ACC112 (cell line): ENCODE data around the gene TRMT2B.
"Not testable (repeated sequence)": the region's sequence is repeated elsewhere in the genome, so short reads cannot be mapped to it uniquely, and the experiment has no call there.

ENCODE experiments used
- H2AFZ ChIP-seq: fragments of 200-600 bp; sonication (generic); one replicate; pipeline ENCODE4 v1.6.0; 2017; ENCODE audit warnings: antibody characterized with exemption, low read length; ENCODE audit not compliant: unreplicated experiment
- H3K27ac ChIP-seq: fragments of 200-600 bp; sonication (generic); 2 replicates; pipeline ENCODE4 v1.5.1; 2014; ENCODE audit warnings: low read depth, mild to moderate bottlenecking, antibody characterized with exemption, low read length, moderate library complexity
- H3K27me3 ChIP-seq: fragments of 200-600 bp; sonication (generic); 2 replicates; pipeline ENCODE4 v1.6.1; 2014; ENCODE audit warnings: mild to moderate bottlenecking, antibody characterized with exemption, low read length, moderate library complexity, mixed read lengths; ENCODE audit not compliant: insufficient read depth
- H3K36me3 ChIP-seq: fragments of 200-600 bp; sonication (generic); 2 replicates; pipeline ENCODE4 v1.6.1; 2016; ENCODE audit warnings: mild to moderate bottlenecking, antibody characterized with exemption, low read length, moderate library complexity, mixed read lengths; ENCODE audit not compliant: insufficient read depth
- H3K4me1 ChIP-seq: fragments of 200-600 bp; sonication (generic); one replicate; pipeline ENCODE4 v1.6.1; 2016; ENCODE audit warnings: low read length, mixed read lengths; ENCODE audit not compliant: insufficient read depth, unreplicated experiment, control insufficient read depth
- H3K4me3 ChIP-seq: fragments of 200-600 bp; sonication (generic); 2 replicates; pipeline ENCODE4 v1.5.1; 2014; ENCODE audit warnings: mild to moderate bottlenecking, low read depth, low read length
- H3K79me2 ChIP-seq: fragments of 200-600 bp; sonication (generic); one replicate; pipeline ENCODE4 v1.6.0; 2016; ENCODE audit warnings: low read length; ENCODE audit not compliant: control insufficient read depth, unreplicated experiment, insufficient read depth

The TRMT2B gene

GRCh38 chrX:100999451-100999850 is 52.5 kb downstream of the TRMT2B start:
- Histone ChIP-seq H3K4me3 (no peak overlapping the region), H3K27ac (no peak overlapping the region), H3K27me3 (no peaks in the 10 kb centered on the region), H2AFZ (no peak overlapping the region), H3K36me3 (0 out of 2 replicates have a peak, but pooled peaks cover 4% of the 10 kb centered on the region), H3K79me2 (no peaks in the 10 kb centered on the region), H3K4me1 (peaks cover 16% of the 10 kb centered on the region)

GRCh38 chrX:100995469-100995868 is 56.4 kb downstream of the TRMT2B start:
- Histone ChIP-seq H3K4me3 (no peak overlapping the region), H3K27ac (peak overlapping the region; percentile 98), H3K79me2 (no peaks in the 10 kb centered on the region), H3K4me1 (peaks cover 22% of the 10 kb centered on the region), H3K36me3 (0 out of 2 replicates have a peak, but pooled peaks cover 4% of the 10 kb centered on the region), H2AFZ (no peak overlapping the region), H3K27me3 (no peaks in the 10 kb centered on the region)

- Histone ChIP-seq H3K27me3 (no peaks in the 10 kb centered on the region), H3K79me2 (no peaks in the 10 kb centered on the region), H3K4me1 (peaks cover 22% of the 10 kb centered on the region), H2AFZ (no peak overlapping the region), H3K27ac (peak overlapping the region; percentile 98), H3K36me3 (0 out of 2 replicates have a peak, but pooled peaks cover 4% of the 10 kb centered on the region), H3K4me3 (peak overlapping the region; percentile 29; the same call in 1 of the 2 replicates)
Observed at GRCh38 chrX:100994352-100995281, 57.3 kb downstream of the TRMT2B start.

- Histone ChIP-seq H3K36me3 (no peaks in the 10 kb centered on the region), H3K79me2 (no peaks in the 10 kb centered on the region), H3K27me3 (no peaks in the 10 kb centered on the region), H3K4me3 (no peak overlapping the region), H3K4me1 (peaks cover 14% of the 10 kb centered on the region), H3K27ac (no peak overlapping the region), H2AFZ (no peak overlapping the region)
Observed at GRCh38 chrX:100990139-100990538, 61.8 kb downstream of the TRMT2B start.

- Histone ChIP-seq H3K79me2 (no peaks in the 10 kb centered on the region), H3K27ac (no peak overlapping the region), H3K27me3 (no peaks in the 10 kb centered on the region), H2AFZ (no peak overlapping the region), H3K36me3 (no peaks in the 10 kb centered on the region), H3K4me1 (peaks cover 20% of the 10 kb centered on the region), H3K4me3 (no peak overlapping the region)
Observed at GRCh38 chrX:100984818-100985217, 67.1 kb downstream of the TRMT2B start.

GRCh38 chrX:100981498-100981845 is 70.4 kb downstream of the TRMT2B start:
- H3K36me3 ChIP-seq, result not testable (repeated sequence)

GRCh38 chrX:100980608-100981497 is 71.1 kb downstream of the TRMT2B start:
- Histone ChIP-seq H3K27me3 (no peaks in the 10 kb centered on the region), H3K27ac (peak overlapping the region; percentile 85), H3K4me1 (peaks cover 31% of the 10 kb centered on the region), H3K4me3 (no peak overlapping the region), H3K79me2 (no peaks in the 10 kb centered on the region), H3K36me3 (no peaks in the 10 kb centered on the region), H2AFZ (peak overlapping the region; percentile 75)

More at GRCh38 chrX:100981498-100981845, 70.4 kb downstream of the TRMT2B start:
- Histone ChIP-seq H3K4me1 (peaks cover 25% of the 10 kb centered on the region), H3K27ac (peak overlapping the region; percentile 85)
- H3K27me3 ChIP-seq, H2AFZ ChIP-seq, H3K79me2 ChIP-seq, H3K4me3 ChIP-seq: not testable (repeated sequence)

- Histone ChIP-seq H3K36me3 (no peaks in the 10 kb centered on the region), H3K79me2 (no peaks in the 10 kb centered on the region), H3K27me3 (no peaks in the 10 kb centered on the region), H2AFZ (no peak overlapping the region), H3K27ac (peak overlapping the region; percentile 85), H3K4me3 (no peak overlapping the region), H3K4me1 (peaks cover 33% of the 10 kb centered on the region)
Observed at GRCh38 chrX:100979881-100980607, 71.9 kb downstream of the TRMT2B start.

GRCh38 chrX:100976211-100976610 is 75.7 kb downstream of the TRMT2B start:
- Histone ChIP-seq H3K36me3 (no peaks in the 10 kb centered on the region), H3K4me3 (no peak overlapping the region), H3K27ac (peak overlapping the region; percentile 34; the same call in 1 of the 2 replicates)

GRCh38 chrX:100975212-100975611 is 76.7 kb downstream of the TRMT2B start:
- Histone ChIP-seq H3K36me3 (no peaks in the 10 kb centered on the region), H3K4me3 (no peak overlapping the region), H3K4me1 (peaks cover 24% of the 10 kb centered on the region), H2AFZ (no peak overlapping the region), H3K27ac (no peak overlapping the region), H3K27me3 (no peaks in the 10 kb centered on the region), H3K79me2 (no peaks in the 10 kb centered on the region)

More at GRCh38 chrX:100976211-100976610, 75.7 kb downstream of the TRMT2B start:
- Histone ChIP-seq H2AFZ (no peak overlapping the region), H3K27me3 (no peaks in the 10 kb centered on the region), H3K4me1 (peaks cover 34% of the 10 kb centered on the region), H3K79me2 (no peaks in the 10 kb centered on the region)
